H9 (cell line): ENCODE data around the gene ATP6V0B. TPM values are rescaled to one million over a fixed set of nuclear protein-coding genes. Genes with fewer than 3 reads are reported as not detected.

Experiments
- DNase-seq: peaks from one replicate; pipeline ENCODE4 v3.0.0-alpha.2; 2017
- H2AFZ ChIP-seq: one replicate; pipeline ENCODE4 v1.6.1; 2013; ENCODE audit warnings: mild to moderate bottlenecking, low read length, control low read depth, moderate library complexity
- H2AK5ac ChIP-seq: 2 replicates; pipeline ENCODE4 v1.6.1; 2013; ENCODE audit warnings: low read length, control low read depth, mixed read lengths; ENCODE audit not compliant: insufficient read length
- H2BK120ac ChIP-seq: one replicate; pipeline ENCODE4 v1.6.1; 2013; ENCODE audit warnings: low read depth, mild to moderate bottlenecking, low read length, control low read depth, inconsistent platforms; ENCODE audit not compliant: poor library complexity, severe bottlenecking
- H2BK12ac ChIP-seq: 2 replicates; pipeline ENCODE4 v1.6.1; 2013; ENCODE audit warnings: low read length, control low read depth, mixed read lengths, low read depth; ENCODE audit not compliant: insufficient read length
- H2BK15ac ChIP-seq: 2 replicates; pipeline ENCODE4 v1.6.1; 2013; ENCODE audit warnings: low read depth, low read length, control low read depth
- H2BK20ac ChIP-seq: one replicate; pipeline ENCODE4 v1.6.1; 2013; ENCODE audit warnings: low read depth, mild to moderate bottlenecking, low read length, control low read depth, inconsistent platforms; ENCODE audit not compliant: poor library complexity, severe bottlenecking
- H2BK5ac ChIP-seq: 2 replicates; pipeline ENCODE4 v1.6.1; 2013; ENCODE audit warnings: low read length, control low read depth, mixed read lengths; ENCODE audit not compliant: insufficient read length
- H3K14ac ChIP-seq: 2 replicates; pipeline ENCODE4 v1.6.1; 2013; ENCODE audit warnings: low read length, control low read depth; ENCODE audit not compliant: insufficient read depth
- H3K18ac ChIP-seq: 2 replicates; pipeline ENCODE4 v1.6.1; 2013; ENCODE audit warnings: low read depth, mild to moderate bottlenecking, mixed read lengths, low read length, control low read depth; ENCODE audit not compliant: insufficient read length
- H3K23ac ChIP-seq: 2 replicates; pipeline ENCODE4 v1.6.1; 2013; ENCODE audit warnings: low read length, control low read depth, mixed read lengths, low read depth; ENCODE audit not compliant: insufficient read length
- H3K23me2 ChIP-seq: 2 replicates; pipeline ENCODE4 v1.6.1; 2013; ENCODE audit warnings: low read depth, mild to moderate bottlenecking, mixed read lengths, low read length, control low read depth; ENCODE audit not compliant: insufficient read length, poor library complexity, severe bottlenecking
- H3K27ac ChIP-seq: 2 replicates; pipeline ENCODE4 v1.5.1; 2013; ENCODE audit warnings: low read length, control low read depth, mixed read lengths, low read depth; ENCODE audit not compliant: insufficient read length
- H3K27me3 ChIP-seq: 2 replicates; pipeline ENCODE4 v1.6.1; 2013; ENCODE audit warnings: low read length, control low read depth, inconsistent platforms; ENCODE audit not compliant: insufficient read depth
- H3K4ac ChIP-seq: 2 replicates; pipeline ENCODE4 v1.6.1; 2013; ENCODE audit warnings: low read depth, mild to moderate bottlenecking, control low read depth, inconsistent platforms, low read length, moderate library complexity
- H3K4me1 ChIP-seq: 2 replicates; pipeline ENCODE4 v1.6.1; 2013; ENCODE audit warnings: low read length, control low read depth, inconsistent platforms; ENCODE audit not compliant: insufficient read depth
- H3K4me2 ChIP-seq: 2 replicates; pipeline ENCODE4 v1.6.1; 2013; ENCODE audit warnings: low read length, control low read depth, mixed read lengths; ENCODE audit not compliant: insufficient read length, insufficient read depth
- H3K56ac ChIP-seq: 2 replicates; pipeline ENCODE4 v1.6.1; 2013; ENCODE audit warnings: low read depth, mild to moderate bottlenecking, mixed read lengths, low read length, control low read depth; ENCODE audit not compliant: insufficient read length
- H3K79me1 ChIP-seq: 2 replicates; pipeline ENCODE4 v1.6.1; 2013; ENCODE audit warnings: low read depth, mild to moderate bottlenecking, moderate library complexity, low read length, control low read depth, inconsistent platforms; ENCODE audit not compliant: insufficient read depth, poor library complexity, severe bottlenecking
- H3K79me2 ChIP-seq: 2 replicates; pipeline ENCODE4 v1.6.1; 2013; ENCODE audit warnings: low read length, control low read depth, inconsistent platforms; ENCODE audit not compliant: insufficient read depth
- H3K9ac ChIP-seq: 2 replicates; pipeline ENCODE4 v1.6.1; 2013; ENCODE audit warnings: low read length, control low read depth, mixed read lengths; ENCODE audit not compliant: insufficient read length; ENCODE audit errors: extremely low read depth
- H3K9me3 ChIP-seq: one replicate; pipeline ENCODE4 v1.6.1; 2013; ENCODE audit warnings: low read depth, low read length, inconsistent platforms; ENCODE audit not compliant: control insufficient read depth
- H3T11ph ChIP-seq: one replicate; pipeline ENCODE4 v1.6.1; 2013; ENCODE audit warnings: mild to moderate bottlenecking, low read length, control low read depth, inconsistent platforms
- H4K20me1 ChIP-seq: one replicate; pipeline ENCODE4 v1.6.1; 2013; ENCODE audit not compliant: control insufficient read depth, insufficient read length, insufficient read depth
- H4K5ac ChIP-seq: 2 replicates; pipeline ENCODE4 v1.6.1; 2013; ENCODE audit warnings: low read depth, mild to moderate bottlenecking, mixed read lengths, low read length, control low read depth; ENCODE audit not compliant: insufficient read length
- H4K8ac ChIP-seq: replicated peaks from 2 replicates; pipeline ENCODE4 v1.6.1; 2013; ENCODE audit warnings: low read length, control low read depth, mixed read lengths, low read depth; ENCODE audit not compliant: insufficient read length
- H4K91ac ChIP-seq: 2 replicates; pipeline ENCODE4 v1.6.1; 2013; ENCODE audit warnings: low read depth, mild to moderate bottlenecking, moderate library complexity, mixed read lengths, low read length, control low read depth; ENCODE audit not compliant: insufficient read length
- H3K27ac Mint-ChIP-seq, 3 experiments: 2 replicates in 2 of 3; 3 replicates in 1 of 3; pipeline ENCODE4 v1.8.0; 2020 to 2021; ENCODE audit warnings: mixed read lengths in 3 of 3, mild to moderate bottlenecking in 1 of 3, moderate library complexity in 1 of 3
- H3K27me3 Mint-ChIP-seq: 2 replicates; pipeline ENCODE4 v1.8.0; 2021; ENCODE audit warnings: low read depth, mild to moderate bottlenecking, moderate library complexity, mixed read lengths
- H3K36me3 Mint-ChIP-seq, 3 experiments: 2 replicates in 2 of 3; 3 replicates in 1 of 3; pipeline ENCODE4 v1.8.0; 2020 to 2021; ENCODE audit warnings: low read depth in 3 of 3, mixed read lengths in 3 of 3; ENCODE audit not compliant: insufficient read depth in 1 of 3
- H3K4me1 Mint-ChIP-seq, 2 experiments: 2 replicates each; pipeline ENCODE4 v1.8.0; 2020; ENCODE audit warnings: mixed read lengths in 2 of 2
- H3K4me3 Mint-ChIP-seq, 2 experiments: 2 replicates in 1 of 2; 3 replicates in 1 of 2; pipeline ENCODE4 v1.8.0; 2020 to 2021; ENCODE audit warnings: mild to moderate bottlenecking in 2 of 2, mixed read lengths in 2 of 2, moderate library complexity in 1 of 2
- H3K9me3 Mint-ChIP-seq, 2 experiments: 2 replicates in 1 of 2; 3 replicates in 1 of 2; pipeline ENCODE4 v1.8.0; 2020; ENCODE audit warnings: mild to moderate bottlenecking in 2 of 2, mixed read lengths in 2 of 2, moderate library complexity in 1 of 2
- WGBS: extraction: QIAGEN DNeasy Blood & Tissue Kit; methylation state at CpG from one replicate; pipeline ENCODE4 v1.1.7; 2013; ENCODE audit warnings: missing lambda C conversion rate, low lambda C conversion rate, mixed read lengths; ENCODE audit not compliant: insufficient read length; ENCODE audit errors: extremely low coverage; 5-methylcytosine and 5-hydroxymethylcytosine counted together
- total RNA-seq: library from RNA; stranded (reverse); gene quantifications from 2 replicates; pipeline ENCODE4 v1.2.1, GENCODE V29; 2021
- TF ChIP-seq, protein P1 (sequence below): fragments of 200-600 bp; sonication (generic); conservative IDR thresholded peaks from 3 replicates; pipeline ENCODE4 v1.8.0; 2021; ENCODE audit warnings: antibody characterized with exemption, mild to moderate bottlenecking

The ATP6V0B gene
- total RNA-seq, 1 experiment from 2014 or later = 131 TPM

DNA sequence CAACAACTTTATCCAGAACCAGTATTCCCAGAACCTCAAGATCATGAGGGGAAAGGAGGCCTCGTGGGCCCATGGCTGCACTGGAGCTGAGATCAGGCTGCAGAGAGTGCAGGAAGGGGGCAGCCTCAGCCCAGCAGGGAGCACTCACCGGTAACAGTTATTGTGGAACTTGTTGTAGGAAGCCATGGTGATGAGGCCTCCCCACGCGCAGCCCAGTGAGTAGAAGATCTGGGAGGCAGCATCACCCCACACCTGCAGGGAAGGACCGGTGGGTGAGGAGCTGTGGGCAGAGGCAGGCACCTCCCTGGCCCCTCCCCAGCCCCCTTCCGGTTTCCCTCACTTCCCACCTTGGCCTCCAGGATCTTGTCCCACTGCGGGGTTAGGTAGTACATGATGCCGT lies 27.4 kb downstream of the ATP6V0B start:
- H3K4ac ChIP-seq = no peak overlapping the region
- no CpG with 5 or more reads among the region's 8 CpGs for WGBS
- no peak overlapping the region for H3K27ac ChIP-seq
- no peak overlapping the region for H2BK120ac ChIP-seq
- no peak for DNase-seq
- H2BK5ac ChIP-seq = no peak overlapping the region
- H3K9me3 Mint-ChIP-seq = no peaks in the 10 kb centered on the region
- H3K23ac ChIP-seq = no peak overlapping the region
- H2BK20ac ChIP-seq = no peak overlapping the region
- no peak overlapping the region for H2BK15ac ChIP-seq
- no peak overlapping the region for H2AFZ ChIP-seq
- no peaks in the 10 kb centered on the region for H3K79me1 ChIP-seq
- no peak overlapping the region for H3K18ac ChIP-seq
- H3K79me2 ChIP-seq = no peaks in the 10 kb centered on the region
- no peaks in the 10 kb centered on the region; the same call in 1 of the 2 replicates for H3K27me3 Mint-ChIP-seq
- no peak overlapping the region for H3K27ac Mint-ChIP-seq
- peaks cover 8 to 57% (median 36%) of the 10 kb centered on the region in 3 experiments for H3K36me3 Mint-ChIP-seq
- no peak overlapping the region for H3T11ph ChIP-seq
- no peak overlapping the region for H2AK5ac ChIP-seq
- no peak overlapping the region for H3K9ac ChIP-seq
- no peaks in the 10 kb centered on the region for H3K9me3 ChIP-seq
- no peak overlapping the region for H2BK12ac ChIP-seq
- peaks cover 4 to 5% of the 10 kb centered on the region in 2 experiments; a peak in 2 of 4 replicates for H3K4me1 Mint-ChIP-seq
- no peak overlapping the region for H4K8ac ChIP-seq
- H4K20me1 ChIP-seq = no peaks in the 10 kb centered on the region
- H3K27me3 ChIP-seq = no peaks in the 10 kb centered on the region
- no peaks in the 10 kb centered on the region for H3K23me2 ChIP-seq
- H3K4me3 Mint-ChIP-seq = no peak overlapping the region; a peak in 1 of 5 replicates
- no peak overlapping the region for H4K5ac ChIP-seq
- no peak overlapping the region for H3K4me2 ChIP-seq
- H3K4me1 ChIP-seq = no peaks in the 10 kb centered on the region
- H3K14ac ChIP-seq = no peak overlapping the region
- no peak overlapping the region for H3K56ac ChIP-seq
- TF ChIP-seq, protein P1, sequence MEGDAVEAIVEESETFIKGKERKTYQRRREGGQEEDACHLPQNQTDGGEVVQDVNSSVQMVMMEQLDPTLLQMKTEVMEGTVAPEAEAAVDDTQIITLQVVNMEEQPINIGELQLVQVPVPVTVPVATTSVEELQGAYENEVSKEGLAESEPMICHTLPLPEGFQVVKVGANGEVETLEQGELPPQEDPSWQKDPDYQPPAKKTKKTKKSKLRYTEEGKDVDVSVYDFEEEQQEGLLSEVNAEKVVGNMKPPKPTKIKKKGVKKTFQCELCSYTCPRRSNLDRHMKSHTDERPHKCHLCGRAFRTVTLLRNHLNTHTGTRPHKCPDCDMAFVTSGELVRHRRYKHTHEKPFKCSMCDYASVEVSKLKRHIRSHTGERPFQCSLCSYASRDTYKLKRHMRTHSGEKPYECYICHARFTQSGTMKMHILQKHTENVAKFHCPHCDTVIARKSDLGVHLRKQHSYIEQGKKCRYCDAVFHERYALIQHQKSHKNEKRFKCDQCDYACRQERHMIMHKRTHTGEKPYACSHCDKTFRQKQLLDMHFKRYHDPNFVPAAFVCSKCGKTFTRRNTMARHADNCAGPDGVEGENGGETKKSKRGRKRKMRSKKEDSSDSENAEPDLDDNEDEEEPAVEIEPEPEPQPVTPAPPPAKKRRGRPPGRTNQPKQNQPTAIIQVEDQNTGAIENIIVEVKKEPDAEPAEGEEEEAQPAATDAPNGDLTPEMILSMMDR = no peak
- no peak overlapping the region for H4K91ac ChIP-seq
